Measurements from ENCODE around the gene CTSL. TPM values are rescaled to one million over a fixed set of nuclear protein-coding genes. Genes with fewer than 3 reads are reported as not detected.

CTSL gene
- total RNA-seq, 1 donor from 2014 or later: 33.8 TPM

GRCh38 chr9:87707805-87708506 is 18.0 kb upstream of the CTSL start:
- Mint-ChIP-seq H3K4me3 (no peak overlapping the region), H3K27ac (ENCODE audit: unreplicated experiment) (no peak overlapping the region), H3K4me1 (peaks cover 4% of the 10 kb centered on the region)

DNA sequence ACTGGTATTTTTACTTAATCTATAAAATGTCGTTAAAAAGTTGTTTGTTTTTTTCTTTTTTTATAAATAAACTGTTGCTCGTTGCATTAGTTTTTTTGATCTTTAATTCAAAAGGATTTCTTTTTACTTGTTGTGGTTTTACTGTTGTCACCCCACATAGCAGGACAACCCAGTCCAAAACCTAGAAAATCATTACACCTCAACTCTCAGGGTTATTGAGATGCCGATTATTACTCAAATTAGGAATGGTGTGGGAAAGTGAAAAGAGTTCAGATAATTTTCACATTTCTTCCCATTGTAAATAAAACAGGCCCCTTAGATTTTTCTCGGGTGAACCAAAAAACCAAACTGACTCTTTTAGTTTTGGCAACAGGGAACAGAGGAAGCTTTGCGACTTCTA is 17.4 kb upstream of the CTSL start:
- Mint-ChIP-seq H3K4me3 (no peak overlapping the region), H3K4me1 (peaks cover 7% of the 10 kb centered on the region), H3K27ac (ENCODE audit: unreplicated experiment) (no peak overlapping the region), H3K9me3 (peaks cover 5% of the 10 kb centered on the region), H3K27me3 (ENCODE audit: low read depth) (peaks cover 3% of the 10 kb centered on the region), H3K36me3 (ENCODE audit: low read depth) (peaks cover 7% of the 10 kb centered on the region)
- TF ChIP-seq, protein P1, sequence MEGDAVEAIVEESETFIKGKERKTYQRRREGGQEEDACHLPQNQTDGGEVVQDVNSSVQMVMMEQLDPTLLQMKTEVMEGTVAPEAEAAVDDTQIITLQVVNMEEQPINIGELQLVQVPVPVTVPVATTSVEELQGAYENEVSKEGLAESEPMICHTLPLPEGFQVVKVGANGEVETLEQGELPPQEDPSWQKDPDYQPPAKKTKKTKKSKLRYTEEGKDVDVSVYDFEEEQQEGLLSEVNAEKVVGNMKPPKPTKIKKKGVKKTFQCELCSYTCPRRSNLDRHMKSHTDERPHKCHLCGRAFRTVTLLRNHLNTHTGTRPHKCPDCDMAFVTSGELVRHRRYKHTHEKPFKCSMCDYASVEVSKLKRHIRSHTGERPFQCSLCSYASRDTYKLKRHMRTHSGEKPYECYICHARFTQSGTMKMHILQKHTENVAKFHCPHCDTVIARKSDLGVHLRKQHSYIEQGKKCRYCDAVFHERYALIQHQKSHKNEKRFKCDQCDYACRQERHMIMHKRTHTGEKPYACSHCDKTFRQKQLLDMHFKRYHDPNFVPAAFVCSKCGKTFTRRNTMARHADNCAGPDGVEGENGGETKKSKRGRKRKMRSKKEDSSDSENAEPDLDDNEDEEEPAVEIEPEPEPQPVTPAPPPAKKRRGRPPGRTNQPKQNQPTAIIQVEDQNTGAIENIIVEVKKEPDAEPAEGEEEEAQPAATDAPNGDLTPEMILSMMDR (conservative IDR thresholded peaks at IDR 0.05): no peak
- DNase-seq (ENCODE audit: low read depth, low spot score): no peak

More at GRCh38 chr9:87707805-87708506, 18.0 kb upstream of the CTSL start:
- peaks cover 3% of the 10 kb centered on the region for H3K9me3 Mint-ChIP-seq
- TF ChIP-seq, protein P1 (conservative IDR thresholded peaks at IDR 0.05): no peak
- peaks cover 7% of the 10 kb centered on the region for H3K36me3 Mint-ChIP-seq (ENCODE audit: low read depth)
- no peak for DNase-seq (ENCODE audit: low read depth, low spot score)
- H3K27me3 Mint-ChIP-seq (ENCODE audit: low read depth): peaks cover 2% of the 10 kb centered on the region

DNA sequence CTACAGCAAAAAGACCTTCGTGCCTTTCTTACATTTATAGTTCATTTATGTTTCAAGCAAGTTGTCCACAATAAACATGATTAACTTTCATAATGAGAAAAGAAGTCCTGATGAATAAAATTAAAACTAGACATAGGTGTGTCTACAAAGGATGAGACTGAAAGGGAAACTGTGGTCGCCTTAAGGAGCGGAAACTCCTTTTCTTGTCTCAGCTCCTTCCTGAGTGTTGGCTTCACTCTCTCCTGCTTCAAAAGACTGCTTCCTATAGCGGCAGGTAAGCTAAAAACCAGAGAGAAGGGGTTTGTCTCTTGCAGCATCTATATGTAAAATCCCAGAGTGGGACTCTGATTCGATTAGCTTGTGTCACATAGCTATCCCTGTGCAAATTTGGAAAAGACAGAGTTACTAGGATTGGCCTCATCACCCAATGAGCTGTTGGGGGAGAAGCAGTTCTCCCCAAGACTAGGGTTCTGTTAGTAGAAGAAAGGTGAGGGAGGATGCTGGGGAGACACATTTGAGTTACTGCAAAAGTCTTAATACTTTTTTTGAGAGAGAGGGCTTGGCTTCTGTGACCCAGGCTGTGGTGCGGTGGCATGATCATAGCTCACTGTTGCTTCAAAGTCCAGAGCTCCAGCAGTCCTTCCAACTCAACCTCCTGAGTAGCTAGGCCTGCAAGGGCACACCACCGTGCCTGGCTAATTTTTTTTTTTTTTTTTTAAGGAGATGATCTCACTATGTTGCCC is 16.8 kb upstream of the CTSL start:
- no peak overlapping the region for H3K4me3 Mint-ChIP-seq
- peaks cover 7% of the 10 kb centered on the region for H3K36me3 Mint-ChIP-seq (ENCODE audit: low read depth)
- TF ChIP-seq, protein P1 (conservative IDR thresholded peaks at IDR 0.05): no peak
- peaks cover 5% of the 10 kb centered on the region for H3K9me3 Mint-ChIP-seq
- H3K27me3 Mint-ChIP-seq (ENCODE audit: low read depth): peaks cover 3% of the 10 kb centered on the region
- DNase-seq (ENCODE audit: low read depth, low spot score): no peak
- peaks cover 7% of the 10 kb centered on the region for H3K4me1 Mint-ChIP-seq
- no peak overlapping the region for H3K27ac Mint-ChIP-seq (ENCODE audit: unreplicated experiment)

DNA sequence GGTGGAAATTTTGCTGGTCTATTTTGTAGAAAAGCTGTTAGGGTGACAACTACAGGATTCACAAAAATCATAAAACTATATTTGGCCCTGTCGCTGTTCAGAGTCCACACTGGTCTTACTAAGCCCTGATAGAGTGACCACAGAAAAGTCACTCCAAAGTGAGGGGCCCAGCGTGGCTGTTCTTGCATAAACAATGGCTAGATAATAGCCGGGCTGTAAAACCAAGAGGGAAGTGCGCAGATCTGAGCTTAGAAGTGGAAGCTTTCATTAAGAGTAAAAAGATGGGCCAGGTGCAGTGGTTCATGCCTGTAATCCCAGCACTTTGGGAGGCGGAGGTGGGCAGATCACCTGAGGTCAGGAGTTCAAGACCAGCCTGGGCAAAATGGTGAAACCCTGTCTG is 15.5 kb upstream of the CTSL start:
- peaks cover 3% of the 10 kb centered on the region for H3K27me3 Mint-ChIP-seq (ENCODE audit: low read depth)
- no peak overlapping the region for H3K27ac Mint-ChIP-seq (ENCODE audit: unreplicated experiment)
- peaks cover 4% of the 10 kb centered on the region for H3K36me3 Mint-ChIP-seq (ENCODE audit: low read depth)
- TF ChIP-seq, protein P1 (conservative IDR thresholded peaks at IDR 0.05): no peak
- H3K4me1 Mint-ChIP-seq: peaks cover 7% of the 10 kb centered on the region
- DNase-seq (ENCODE audit: low read depth, low spot score): no peak
- H3K4me3 Mint-ChIP-seq: no peak overlapping the region
- H3K9me3 Mint-ChIP-seq: peaks cover 5% of the 10 kb centered on the region

DNA sequence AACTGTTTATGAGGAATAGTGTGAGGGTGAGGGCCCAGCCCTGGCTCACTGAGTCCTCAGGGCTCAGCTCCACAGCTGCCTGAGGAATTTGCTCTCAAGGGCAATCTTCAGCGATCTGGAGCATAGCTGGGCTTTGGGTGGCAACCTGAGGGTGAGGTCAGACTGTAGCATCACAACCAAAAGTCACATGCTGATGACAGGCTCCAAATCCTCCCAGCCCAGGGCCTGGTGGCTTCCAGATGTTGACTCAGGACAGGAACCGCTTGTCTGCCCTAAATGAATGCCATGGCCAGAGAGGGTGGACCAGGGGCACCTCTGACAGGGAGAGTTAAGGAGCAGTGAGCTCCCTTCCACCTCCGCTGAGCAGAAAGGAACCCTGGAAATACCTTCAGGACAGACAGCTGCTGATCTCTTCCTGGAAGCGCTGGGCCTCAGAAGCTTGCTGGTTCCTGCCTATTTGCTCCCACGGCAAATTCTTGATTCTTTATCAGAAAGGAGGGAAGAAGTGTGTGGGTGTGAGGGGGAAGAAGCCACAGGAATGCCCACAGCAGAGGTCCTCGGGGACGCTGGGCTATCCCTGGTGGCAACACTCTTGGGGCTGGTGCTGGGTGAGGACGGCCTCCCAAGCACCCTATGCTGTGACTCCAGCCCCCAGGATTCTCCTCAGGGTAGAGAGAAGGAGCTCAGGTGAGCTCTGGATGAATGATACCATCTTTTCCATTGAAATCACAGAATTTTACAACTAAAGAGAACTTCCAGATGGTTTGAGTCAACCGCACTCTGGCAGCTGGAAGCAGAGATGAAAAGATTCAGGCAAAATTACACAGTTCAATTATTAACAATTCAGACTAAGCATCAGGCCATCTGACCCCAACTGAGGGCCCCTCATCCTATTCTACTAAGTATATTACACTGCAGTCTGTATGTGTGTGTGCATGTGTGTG is 13.8 kb upstream of the CTSL start:
- no peak overlapping the region for H3K27ac Mint-ChIP-seq (ENCODE audit: unreplicated experiment)
- peaks cover 7% of the 10 kb centered on the region for H3K4me1 Mint-ChIP-seq
- H3K27me3 Mint-ChIP-seq (ENCODE audit: low read depth): peaks cover 3% of the 10 kb centered on the region
- H3K9me3 Mint-ChIP-seq: peaks cover 5% of the 10 kb centered on the region
- TF ChIP-seq, protein P1 (conservative IDR thresholded peaks at IDR 0.05): no peak
- DNase-seq (ENCODE audit: low read depth, low spot score): no peak
- no peak overlapping the region for H3K4me3 Mint-ChIP-seq
- H3K36me3 Mint-ChIP-seq (ENCODE audit: low read depth): peaks cover 4% of the 10 kb centered on the region
